HG02885 (cell line): ENCODE data around the gene GIT2.
A peak's percentile ranks its signal among the peaks of the same experiment; 100 is the strongest.

Experiments
- ATAC-seq: cut with Tn5 transposase; IDR thresholded peaks from one replicate; pipeline ENCODE4 v1.9.1; 2021; ENCODE audit warnings: mild to moderate bottlenecking; ENCODE audit not compliant: unreplicated experiment, poor library complexity

GIT2 gene

GRCh38 chr12:110007881-110008280 lies 11.7 kb upstream of the GIT2 start:
- ATAC-seq, result no peak

GRCh38 chr12:110006115-110006514 lies 9.9 kb upstream of the GIT2 start:
- no peak for ATAC-seq

GRCh38 chr12:110005319-110005973 lies 9.3 kb upstream of the GIT2 start:
- ATAC-seq, result no peak

- peak; percentile 64 for ATAC-seq
These were observed 8.4 kb upstream of the GIT2 start for GRCh38 chr12:110004598-110004997.

GRCh38 chr12:110002676-110003515 lies 6.7 kb upstream of the GIT2 start:
- ATAC-seq, result no peak

- no peak for ATAC-seq
These were observed 5.4 kb upstream of the GIT2 start for GRCh38 chr12:110001596-110001995.

GRCh38 chr12:109999983-110000505 lies 3.9 kb upstream of the GIT2 start:
- ATAC-seq, result no peak

- no peak for ATAC-seq
These were observed 3.4 kb upstream of the GIT2 start for GRCh38 chr12:109999649-109999971.

GRCh38 chr12:109998904-109999648 lies 2.9 kb upstream of the GIT2 start, which contains the start of gene ANKRD13A:
Gene ANKRD13A (plus strand): TSS chr12:109999430. CDS start chr12:109999689, 259 bp downstream.
- ATAC-seq, result peak; percentile 56

GRCh38 chr12:109998241-109998903 lies 2.2 kb upstream of the GIT2 start:
- no peak for ATAC-seq

GRCh38 chr12:109997393-109997792 lies 1.2 kb upstream of the GIT2 start:
- no peak for ATAC-seq

GRCh38 chr12:109996483-109996853 lies 300 bp upstream of the GIT2 start:
- ATAC-seq, result no peak

- no peak for ATAC-seq
These were observed 845 bp downstream of the GIT2 start for GRCh38 chr12:109995361-109995685.

GRCh38 chr12:109994401-109995175 lies 1.6 kb downstream of the GIT2 start:
- ATAC-seq, result no peak

GRCh38 chr12:109993091-109993490 lies 3.1 kb downstream of the GIT2 start:
- no peak for ATAC-seq

- no peak for ATAC-seq
These were observed 4.6 kb downstream of the GIT2 start for GRCh38 chr12:109991586-109991985.

GRCh38 chr12:109989380-109989779 lies 6.8 kb downstream of the GIT2 start:
- no peak for ATAC-seq

- ATAC-seq, result no peak
These were observed 7.3 kb downstream of the GIT2 start for GRCh38 chr12:109988903-109989302.

GRCh38 chr12:109988274-109988673 lies 7.9 kb downstream of the GIT2 start:
- ATAC-seq, result no peak

- no peak for ATAC-seq
These were observed 8.6 kb downstream of the GIT2 start for GRCh38 chr12:109987615-109988014.
